Glomerular visceral epithelial cell (primary cell): ENCODE data around the gene TP53BP2.

ENCODE experiments used
- DNase-seq: peaks from one replicate; pipeline ENCODE4 v3.0.0-alpha.2; 2016; ENCODE audit errors: extremely low spot score

TP53BP2 gene

GRCh38 chr1:223802032-223802431 is 43.7 kb downstream of the TP53BP2 start:
- DNase-seq = no peak

- no peak for DNase-seq
Observed at GRCh38 chr1:223796210-223796609, 49.5 kb downstream of the TP53BP2 start.

GRCh38 chr1:223794136-223794880 is 51.4 kb downstream of the TP53BP2 start:
- DNase-seq = no peak

DNA sequence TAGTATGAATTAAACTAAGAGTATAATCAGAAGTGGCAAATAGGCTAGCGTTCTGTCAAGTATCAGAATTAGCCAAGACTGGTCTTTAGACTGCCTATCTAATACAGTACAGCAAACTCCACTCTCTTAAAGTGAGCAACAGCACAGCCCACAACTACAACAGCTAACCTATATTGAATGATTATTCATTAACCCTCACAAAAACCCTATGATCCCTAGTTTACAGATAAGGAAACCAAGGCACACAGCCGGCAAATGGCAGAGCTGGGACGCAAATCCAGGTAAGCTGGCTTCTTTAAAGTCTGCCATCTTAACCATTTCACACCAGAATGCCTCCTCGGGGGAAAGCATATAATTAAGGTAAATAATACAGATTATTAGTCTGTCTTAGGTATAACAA is 52.0 kb downstream of the TP53BP2 start:
- DNase-seq = no peak

DNA sequence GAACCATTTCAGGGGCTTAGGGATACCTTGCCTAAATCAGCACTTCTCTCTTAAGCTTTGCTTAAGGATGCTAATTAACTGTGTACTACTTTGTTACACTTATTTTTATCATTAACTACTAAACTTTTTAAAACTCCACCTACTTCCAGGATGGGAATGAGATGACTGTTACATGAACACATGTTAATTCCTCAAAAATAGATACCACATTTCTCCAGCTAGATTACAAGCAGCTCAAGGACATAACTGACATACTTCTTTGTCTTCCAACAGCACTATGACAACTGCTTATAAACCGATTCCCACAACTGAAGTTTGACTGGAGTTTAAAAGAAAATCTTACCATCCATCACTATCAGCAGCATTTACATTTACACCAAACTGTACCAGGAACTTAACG is 53.7 kb downstream of the TP53BP2 start:
- no peak for DNase-seq

DNA sequence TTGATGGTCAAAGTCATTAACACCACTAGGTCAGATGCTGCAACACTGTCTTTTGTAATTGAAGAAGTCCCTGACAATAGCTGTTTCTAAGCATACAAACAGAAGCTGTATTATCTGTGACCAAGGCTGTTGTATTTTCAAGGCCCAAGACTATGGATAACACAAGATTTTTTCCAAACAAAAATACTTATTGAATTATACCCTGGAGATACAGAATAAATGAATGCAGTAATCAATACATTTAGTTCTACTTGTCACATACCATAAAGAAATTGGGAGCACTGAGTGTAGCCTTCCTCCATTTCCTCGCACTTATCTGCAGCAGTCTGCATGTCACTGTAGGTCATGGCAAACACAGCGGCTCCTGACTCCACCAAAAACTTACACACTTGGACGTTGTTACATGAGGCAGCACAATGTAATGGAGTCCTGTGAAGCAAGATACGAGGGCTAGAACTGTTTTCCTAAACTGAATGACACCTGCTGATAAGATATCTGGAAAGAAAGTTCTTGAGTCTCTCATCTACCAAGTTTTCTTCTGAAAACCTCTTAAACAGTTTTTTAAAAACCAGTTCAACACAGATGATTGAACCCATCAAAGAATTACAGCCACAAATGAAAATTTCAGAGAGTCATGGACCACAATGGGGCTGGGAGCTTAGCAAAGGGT is 56.9 kb downstream of the TP53BP2 start:
- no peak for DNase-seq

- no peak for DNase-seq
Observed at GRCh38 chr1:223785808-223786207, 59.9 kb downstream of the TP53BP2 start.

- no peak for DNase-seq
Observed at GRCh38 chr1:223784541-223784940, 61.2 kb downstream of the TP53BP2 start.

- no peak for DNase-seq
Observed at GRCh38 chr1:223783676-223784075, 62.1 kb downstream of the TP53BP2 start.

- DNase-seq = no peak
Observed at GRCh38 chr1:223780949-223781348, 64.8 kb downstream of the TP53BP2 start.

DNA sequence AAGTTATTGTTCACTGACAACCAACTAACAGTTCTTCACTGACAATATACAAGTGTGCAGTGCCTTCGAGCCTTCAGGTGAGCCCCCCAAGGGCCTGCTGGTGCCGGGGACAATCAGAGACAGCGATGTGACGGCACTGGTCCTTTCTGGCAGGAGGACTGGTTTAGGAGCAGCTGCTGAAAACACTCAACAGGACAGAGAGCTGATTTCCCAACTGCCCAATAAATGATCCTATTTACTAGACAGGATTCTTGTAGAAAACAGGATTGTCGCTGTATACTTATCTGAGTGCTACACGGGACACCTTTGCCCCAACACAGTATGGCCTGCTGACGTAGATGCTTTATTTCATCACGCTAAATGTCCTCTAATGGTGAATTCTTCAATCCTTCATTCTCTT is 65.4 kb downstream of the TP53BP2 start:
- no peak for DNase-seq

GRCh38 chr1:223776826-223777454 is 68.8 kb downstream of the TP53BP2 start:
- DNase-seq = no peak

- peak; percentile 92 for DNase-seq
Observed at GRCh38 chr1:223776075-223776814, 69.5 kb downstream of the TP53BP2 start.

GRCh38 chr1:223775711-223776074 is 70.1 kb downstream of the TP53BP2 start:
- DNase-seq = no peak

- no peak for DNase-seq
Observed at GRCh38 chr1:223775054-223775453, 70.7 kb downstream of the TP53BP2 start.

DNA sequence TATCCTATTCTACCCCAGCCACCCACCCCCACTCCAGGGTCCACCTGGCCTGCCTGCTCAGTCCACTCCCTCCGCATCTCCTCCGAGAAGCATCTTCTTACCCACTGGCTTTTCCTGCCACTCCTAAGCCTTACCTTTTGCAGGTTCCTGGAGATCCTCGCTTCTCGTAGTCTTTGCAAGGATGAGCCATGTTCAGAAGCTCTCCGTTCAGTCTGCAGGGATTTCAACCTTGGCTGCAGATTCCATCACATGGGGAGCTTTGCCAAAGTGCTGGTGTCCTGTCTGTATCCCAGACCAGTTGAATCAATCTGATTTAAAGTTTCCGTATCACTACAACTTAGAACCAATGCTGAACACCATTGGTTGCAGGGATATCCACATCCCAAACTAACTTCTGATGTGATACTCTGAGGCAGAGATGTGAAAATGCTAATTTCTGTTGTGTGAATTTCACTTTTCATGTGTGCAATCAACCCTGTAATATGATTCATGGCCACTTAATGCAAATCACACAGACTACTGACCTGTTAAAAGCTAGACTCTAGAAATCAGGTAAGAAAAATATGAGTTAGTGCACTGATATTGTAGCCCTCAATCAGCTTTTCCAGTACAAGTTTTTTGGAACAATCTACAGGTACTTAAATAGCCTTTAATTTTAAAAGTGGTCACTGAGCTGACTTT is 71.5 kb downstream of the TP53BP2 start:
- DNase-seq = no peak

DNA sequence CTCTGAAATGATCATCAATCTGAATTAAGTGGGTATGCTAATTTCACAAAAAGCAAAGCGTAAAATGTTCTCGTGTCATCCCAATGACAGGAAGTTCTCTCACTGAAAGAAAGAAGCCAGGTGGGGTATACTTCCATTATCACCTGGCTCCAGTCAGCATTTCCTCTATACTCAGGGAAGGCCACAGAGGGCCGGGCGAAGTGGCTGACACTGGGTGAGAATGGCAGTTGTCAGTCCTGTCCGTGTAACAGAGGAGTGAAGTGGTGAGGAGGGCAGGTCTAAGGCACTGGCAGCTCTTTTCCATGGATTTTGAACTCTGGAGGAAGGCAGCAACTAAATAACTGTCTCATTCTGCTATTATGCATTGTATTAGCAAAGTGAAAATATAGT is 73.0 kb downstream of the TP53BP2 start:
- DNase-seq = no peak

- peak; percentile 86 for DNase-seq
Observed at GRCh38 chr1:223771814-223772770, 73.7 kb downstream of the TP53BP2 start.

DNA sequence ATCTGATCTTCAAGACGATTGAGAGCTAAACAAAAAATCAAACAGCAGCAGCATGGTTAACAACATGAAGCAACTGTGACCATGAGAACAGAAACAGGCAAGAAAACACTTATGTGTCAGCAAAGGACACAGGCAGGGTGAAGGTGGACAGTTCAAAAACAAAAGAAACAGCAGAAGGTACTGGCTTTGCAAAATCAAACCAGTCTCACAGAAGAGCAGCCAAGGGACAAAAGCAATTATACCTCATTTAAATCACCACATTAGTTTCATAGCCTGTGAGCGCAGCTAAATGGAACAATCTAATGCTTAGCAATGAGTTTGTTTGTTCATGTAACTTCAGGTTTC is 74.3 kb downstream of the TP53BP2 start:
- DNase-seq = no peak

DNA sequence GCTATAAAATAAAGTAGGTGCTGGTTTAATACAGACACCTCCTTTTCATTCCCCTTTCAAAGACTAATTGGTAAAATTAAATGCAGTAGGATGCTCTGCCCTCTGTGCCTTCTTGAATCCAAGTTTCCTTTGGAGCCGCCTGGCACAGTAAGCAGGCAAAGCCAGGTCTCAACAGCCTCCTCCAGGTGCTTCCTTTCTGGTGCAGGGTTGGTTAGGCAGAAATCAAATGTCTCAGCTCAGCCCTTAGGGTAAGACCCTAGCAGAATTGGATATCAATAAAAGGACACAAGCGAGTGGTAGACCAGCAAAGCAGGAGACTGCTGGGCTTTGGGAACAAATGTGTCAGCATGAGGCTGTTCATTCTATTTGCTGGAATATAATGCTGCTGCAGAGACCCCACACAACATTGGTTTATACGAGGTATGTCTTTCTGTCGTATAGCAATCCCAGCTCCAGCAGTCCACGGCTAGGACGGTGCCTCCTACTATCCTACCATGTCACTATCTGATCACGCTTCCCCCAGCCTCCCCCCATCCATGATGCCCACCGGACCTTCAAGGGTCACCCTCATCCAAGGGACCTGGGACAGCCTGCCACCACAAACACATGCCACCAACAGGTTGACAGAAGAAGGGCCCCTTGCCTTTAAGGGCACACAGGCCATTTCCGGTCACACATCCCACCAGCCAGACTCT is 75.0 kb downstream of the TP53BP2 start:
- no peak for DNase-seq
